WTC11 (cell line): Measurements from ENCODE around the gene ATF3. TPM values are rescaled to one million over a fixed set of nuclear protein-coding genes. Genes with fewer than 3 reads are reported as not detected.

ENCODE experiments used
- ATAC-seq: fragments of 200-7000 bp; cut with Tn5 transposase; 2 replicates; pipeline ENCODE4 v1.10.0; 2021; ENCODE audit warnings: mild to moderate bottlenecking, moderate library complexity
- CTCF ChIA-PET: fragments of 300-600 bp; sonication (Branson Sonifier 250); formaldehyde crosslinking; loops from one replicate; lab custom pipeline; 2021; ENCODE audit warnings: antibody characterized with exemption; lab: Charles Lee
- POLR2A ChIA-PET: fragments of 350-600 bp; sonication (Branson Sonifier 250); formaldehyde crosslinking; loops from one replicate; lab custom pipeline; 2021; ENCODE audit warnings: antibody characterized with exemption; lab: Charles Lee
- DNase-seq: peaks from one replicate; pipeline ENCODE4 v3.0.0; 2021; ENCODE audit warnings: low spot score
- H3K27ac Mint-ChIP-seq: 2 replicates; pipeline ENCODE4 v1.8.0; 2021; ENCODE audit warnings: mixed read lengths
- H3K27me3 Mint-ChIP-seq: 2 replicates; pipeline ENCODE4 v1.8.0; 2021; ENCODE audit warnings: low read depth, mild to moderate bottlenecking, moderate library complexity, mixed read lengths
- H3K36me3 Mint-ChIP-seq: 2 replicates; pipeline ENCODE4 v1.8.0; 2021; ENCODE audit warnings: mixed read lengths
- H3K4me1 Mint-ChIP-seq: 2 replicates; pipeline ENCODE4 v1.8.0; 2022; ENCODE audit warnings: mixed read lengths
- H3K4me3 Mint-ChIP-seq: 2 replicates; pipeline ENCODE4 v1.8.0; 2021; ENCODE audit warnings: mild to moderate bottlenecking, moderate library complexity, mixed read lengths
- H3K9me3 Mint-ChIP-seq: 2 replicates; pipeline ENCODE4 v1.8.0; 2021; ENCODE audit warnings: mixed read lengths
- CREM ChIP-seq: sonication (generic); formaldehyde crosslinking; IDR thresholded peaks from 2 replicates; pipeline ENCODE4 v1.8.1; 2022; ENCODE audit warnings: mild to moderate bottlenecking, missing genetic modification reagents, moderate library complexity
- ELF4 ChIP-seq: sonication (generic); formaldehyde crosslinking; IDR thresholded peaks from 2 replicates; pipeline ENCODE4 v1.8.1; 2022; ENCODE audit warnings: low read depth, mild to moderate bottlenecking, moderate library complexity, missing genetic modification reagents
- EMX1 ChIP-seq: fragments of 250-450 bp; sonication (Bioruptor Pico); IDR thresholded peaks from 2 replicates; pipeline ENCODE4 v1.8.0; 2021; ENCODE audit warnings: mild to moderate bottlenecking
- FOXP1 ChIP-seq: sonication (generic); formaldehyde crosslinking; IDR thresholded peaks from 2 replicates; pipeline ENCODE4 v1.8.0; 2022; ENCODE audit warnings: missing genetic modification reagents, mild to moderate bottlenecking, moderate library complexity, borderline replicate concordance
- GABPB1 ChIP-seq: sonication (generic); formaldehyde crosslinking; IDR thresholded peaks from 2 replicates; pipeline ENCODE4 v1.8.1; 2023; ENCODE audit warnings: mild to moderate bottlenecking, missing genetic modification reagents
- GTF2I ChIP-seq: fragments of 250-450 bp; sonication (Bioruptor Pico); conservative IDR thresholded peaks from 2 replicates; pipeline ENCODE4 v1.4.0; 2021; ENCODE audit warnings: mild to moderate bottlenecking
- MYBL2 ChIP-seq: sonication (generic); formaldehyde crosslinking; IDR thresholded peaks from 2 replicates; pipeline ENCODE4 v1.8.1; 2023; ENCODE audit warnings: mild to moderate bottlenecking, moderate library complexity, missing genetic modification reagents
- OVOL2 ChIP-seq: fragments of 250-450 bp; sonication (Bioruptor Pico); IDR thresholded peaks from 2 replicates; pipeline ENCODE4 v1.9.0; 2021; ENCODE audit warnings: mild to moderate bottlenecking, borderline replicate concordance
- ZNF219 ChIP-seq: sonication (generic); formaldehyde crosslinking; IDR thresholded peaks from 2 replicates; pipeline ENCODE4 v1.8.0; 2023; ENCODE audit warnings: missing genetic modification reagents, mild to moderate bottlenecking, borderline replicate concordance
- total RNA-seq: library from RNA; stranded (reverse); gene quantifications from 3 replicates; pipeline ENCODE4 v1.2.3, GENCODE V29; 2021
- TF ChIP-seq, protein P1 (sequence below): fragments of 250-450 bp; sonication (Bioruptor Pico); IDR thresholded peaks from 2 replicates; pipeline ENCODE4 v2.1.2; 2022; ENCODE audit warnings: mild to moderate bottlenecking, moderate library complexity
- TF ChIP-seq, protein P2 (sequence below): sonication (generic); formaldehyde crosslinking; IDR thresholded peaks from 2 replicates; pipeline ENCODE4 v1.8.0; 2022; ENCODE audit warnings: mild to moderate bottlenecking, missing genetic modification reagents
- TF ChIP-seq, protein P3 (sequence below): sonication (generic); formaldehyde crosslinking; IDR thresholded peaks from 2 replicates; pipeline ENCODE4 v1.8.0; 2023; ENCODE audit warnings: missing genetic modification reagents
- TF ChIP-seq, protein P4 (sequence below): sonication (generic); formaldehyde crosslinking; IDR thresholded peaks from 2 replicates; pipeline ENCODE4 v1.8.1; 2023; ENCODE audit warnings: mild to moderate bottlenecking, missing genetic modification reagents
- TF ChIP-seq, protein P5 (sequence below): sonication (generic); formaldehyde crosslinking; IDR thresholded peaks from 2 replicates; pipeline ENCODE4 v1.8.1; 2023; ENCODE audit warnings: mild to moderate bottlenecking, missing genetic modification reagents, borderline replicate concordance
- TF ChIP-seq, protein P6 (sequence below): sonication (generic); formaldehyde crosslinking; IDR thresholded peaks from 2 replicates; pipeline ENCODE4 v1.8.1; 2023; ENCODE audit warnings: mild to moderate bottlenecking, missing genetic modification reagents

Gene ATF3
- total RNA-seq, 1 experiment from 2014 or later, result 19.4 TPM

DNA sequence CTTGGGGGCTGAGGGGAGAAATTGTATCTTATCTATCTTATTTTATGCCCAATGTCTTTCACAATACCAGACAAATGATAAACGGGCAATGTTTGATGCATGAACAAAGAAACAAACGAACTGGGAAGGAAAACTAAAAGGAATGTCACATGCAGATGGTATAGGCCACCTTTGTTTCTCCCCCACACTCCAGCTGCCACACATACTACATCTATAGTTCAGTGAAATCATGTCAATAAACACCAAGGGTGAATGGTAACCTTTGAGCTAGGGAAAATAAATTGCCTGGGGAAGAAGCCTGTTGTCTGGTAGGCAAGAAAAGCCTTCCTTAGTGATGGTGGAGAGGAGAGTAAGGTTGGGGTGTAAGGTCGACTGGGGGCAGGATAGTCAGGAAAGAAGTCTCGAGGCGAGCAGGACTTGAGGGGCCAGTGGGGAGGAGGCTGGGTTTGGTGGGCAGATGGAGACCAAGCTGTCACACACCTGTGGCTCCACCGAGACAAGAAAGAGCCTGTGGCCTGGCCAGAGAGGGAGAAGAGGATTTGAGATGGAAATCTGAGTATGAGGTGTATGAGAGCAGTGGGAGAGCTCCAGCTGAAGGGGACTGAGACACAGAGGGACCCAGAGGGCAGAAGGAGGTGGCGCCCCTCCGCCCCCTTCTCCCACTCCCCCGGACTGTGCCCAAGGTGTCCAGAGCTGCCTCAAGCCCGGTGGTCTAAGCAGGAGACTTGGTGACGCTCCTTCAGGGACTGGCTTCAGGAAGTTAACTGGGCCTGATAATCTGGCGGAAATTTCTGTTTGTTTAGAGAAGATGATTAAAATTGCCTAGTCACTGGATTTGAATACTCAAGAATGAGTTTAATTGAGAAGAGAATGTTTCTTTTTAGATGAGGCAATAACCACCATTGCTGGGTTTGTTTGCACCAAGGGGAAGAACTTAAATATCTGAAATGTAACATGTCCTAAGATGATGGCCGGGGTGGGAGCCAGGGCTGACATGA is 37.3 kb downstream of the ATF3 start:
- no peak overlapping the region for H3K27ac Mint-ChIP-seq
- H3K36me3 Mint-ChIP-seq, result no peaks in the 10 kb centered on the region
- no peak overlapping the region for H3K4me3 Mint-ChIP-seq
- H3K9me3 Mint-ChIP-seq, result peaks cover 2% of the 10 kb centered on the region; the same call in 1 of the 2 replicates
- H3K27me3 Mint-ChIP-seq, result no peaks in the 10 kb centered on the region
- CTCF ChIA-PET, result interaction anchor here (0.6 to 0.9 kb wide), 2 partner anchors 19 to 212 kb away, joined by 4 read pairs; no protein-coding TSS in a partner anchor
- DNase-seq, result no peak
- ATAC-seq, result no peak
- POLR2A ChIA-PET, result no interaction called here
- TF ChIP-seq ELF4 (CRISPR knock-in tag), result no peak
- no peak for TF ChIP-seq ZNF219 (CRISPR knock-in tag)
- TF ChIP-seq, protein P1, sequence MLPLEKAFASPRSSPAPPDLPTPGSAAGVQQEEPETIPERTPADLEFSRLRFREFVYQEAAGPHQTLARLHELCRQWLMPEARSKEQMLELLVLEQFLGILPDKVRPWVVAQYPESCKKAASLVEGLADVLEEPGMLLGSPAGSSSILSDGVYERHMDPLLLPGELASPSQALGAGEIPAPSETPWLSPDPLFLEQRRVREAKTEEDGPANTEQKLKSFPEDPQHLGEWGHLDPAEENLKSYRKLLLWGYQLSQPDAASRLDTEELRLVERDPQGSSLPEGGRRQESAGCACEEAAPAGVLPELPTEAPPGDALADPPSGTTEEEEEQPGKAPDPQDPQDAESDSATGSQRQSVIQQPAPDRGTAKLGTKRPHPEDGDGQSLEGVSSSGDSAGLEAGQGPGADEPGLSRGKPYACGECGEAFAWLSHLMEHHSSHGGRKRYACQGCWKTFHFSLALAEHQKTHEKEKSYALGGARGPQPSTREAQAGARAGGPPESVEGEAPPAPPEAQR (CRISPR knock-in tag), result no peak
- TF ChIP-seq CREM (CRISPR knock-in tag), result no peak
- no peak for TF ChIP-seq GABPB1 (CRISPR knock-in tag)
- TF ChIP-seq, protein P2, sequence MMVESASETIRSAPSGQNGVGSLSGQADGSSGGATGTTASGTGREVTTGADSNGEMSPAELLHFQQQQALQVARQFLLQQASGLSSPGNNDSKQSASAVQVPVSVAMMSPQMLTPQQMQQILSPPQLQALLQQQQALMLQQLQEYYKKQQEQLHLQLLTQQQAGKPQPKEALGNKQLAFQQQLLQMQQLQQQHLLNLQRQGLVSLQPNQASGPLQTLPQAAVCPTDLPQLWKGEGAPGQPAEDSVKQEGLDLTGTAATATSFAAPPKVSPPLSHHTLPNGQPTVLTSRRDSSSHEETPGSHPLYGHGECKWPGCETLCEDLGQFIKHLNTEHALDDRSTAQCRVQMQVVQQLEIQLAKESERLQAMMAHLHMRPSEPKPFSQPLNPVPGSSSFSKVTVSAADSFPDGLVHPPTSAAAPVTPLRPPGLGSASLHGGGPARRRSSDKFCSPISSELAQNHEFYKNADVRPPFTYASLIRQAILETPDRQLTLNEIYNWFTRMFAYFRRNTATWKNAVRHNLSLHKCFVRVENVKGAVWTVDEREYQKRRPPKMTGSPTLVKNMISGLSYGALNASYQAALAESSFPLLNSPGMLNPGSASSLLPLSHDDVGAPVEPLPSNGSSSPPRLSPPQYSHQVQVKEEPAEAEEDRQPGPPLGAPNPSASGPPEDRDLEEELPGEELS, result no peak
- TF ChIP-seq FOXP1 (CRISPR knock-in tag), result no peak
- no peak for TF ChIP-seq EMX1 (CRISPR knock-in tag)
- TF ChIP-seq, protein P3, sequence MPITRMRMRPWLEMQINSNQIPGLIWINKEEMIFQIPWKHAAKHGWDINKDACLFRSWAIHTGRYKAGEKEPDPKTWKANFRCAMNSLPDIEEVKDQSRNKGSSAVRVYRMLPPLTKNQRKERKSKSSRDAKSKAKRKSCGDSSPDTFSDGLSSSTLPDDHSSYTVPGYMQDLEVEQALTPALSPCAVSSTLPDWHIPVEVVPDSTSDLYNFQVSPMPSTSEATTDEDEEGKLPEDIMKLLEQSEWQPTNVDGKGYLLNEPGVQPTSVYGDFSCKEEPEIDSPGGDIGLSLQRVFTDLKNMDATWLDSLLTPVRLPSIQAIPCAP (CRISPR knock-in tag), result no peak
- TF ChIP-seq, protein P4, sequence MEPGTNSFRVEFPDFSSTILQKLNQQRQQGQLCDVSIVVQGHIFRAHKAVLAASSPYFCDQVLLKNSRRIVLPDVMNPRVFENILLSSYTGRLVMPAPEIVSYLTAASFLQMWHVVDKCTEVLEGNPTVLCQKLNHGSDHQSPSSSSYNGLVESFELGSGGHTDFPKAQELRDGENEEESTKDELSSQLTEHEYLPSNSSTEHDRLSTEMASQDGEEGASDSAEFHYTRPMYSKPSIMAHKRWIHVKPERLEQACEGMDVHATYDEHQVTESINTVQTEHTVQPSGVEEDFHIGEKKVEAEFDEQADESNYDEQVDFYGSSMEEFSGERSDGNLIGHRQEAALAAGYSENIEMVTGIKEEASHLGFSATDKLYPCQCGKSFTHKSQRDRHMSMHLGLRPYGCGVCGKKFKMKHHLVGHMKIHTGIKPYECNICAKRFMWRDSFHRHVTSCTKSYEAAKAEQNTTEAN (CRISPR knock-in tag), result no peak
- no peak for TF ChIP-seq OVOL2 (CRISPR knock-in tag)
- TF ChIP-seq GTF2I (CRISPR knock-in tag), result no peak
- TF ChIP-seq MYBL2, result no peak
- TF ChIP-seq, protein P5, sequence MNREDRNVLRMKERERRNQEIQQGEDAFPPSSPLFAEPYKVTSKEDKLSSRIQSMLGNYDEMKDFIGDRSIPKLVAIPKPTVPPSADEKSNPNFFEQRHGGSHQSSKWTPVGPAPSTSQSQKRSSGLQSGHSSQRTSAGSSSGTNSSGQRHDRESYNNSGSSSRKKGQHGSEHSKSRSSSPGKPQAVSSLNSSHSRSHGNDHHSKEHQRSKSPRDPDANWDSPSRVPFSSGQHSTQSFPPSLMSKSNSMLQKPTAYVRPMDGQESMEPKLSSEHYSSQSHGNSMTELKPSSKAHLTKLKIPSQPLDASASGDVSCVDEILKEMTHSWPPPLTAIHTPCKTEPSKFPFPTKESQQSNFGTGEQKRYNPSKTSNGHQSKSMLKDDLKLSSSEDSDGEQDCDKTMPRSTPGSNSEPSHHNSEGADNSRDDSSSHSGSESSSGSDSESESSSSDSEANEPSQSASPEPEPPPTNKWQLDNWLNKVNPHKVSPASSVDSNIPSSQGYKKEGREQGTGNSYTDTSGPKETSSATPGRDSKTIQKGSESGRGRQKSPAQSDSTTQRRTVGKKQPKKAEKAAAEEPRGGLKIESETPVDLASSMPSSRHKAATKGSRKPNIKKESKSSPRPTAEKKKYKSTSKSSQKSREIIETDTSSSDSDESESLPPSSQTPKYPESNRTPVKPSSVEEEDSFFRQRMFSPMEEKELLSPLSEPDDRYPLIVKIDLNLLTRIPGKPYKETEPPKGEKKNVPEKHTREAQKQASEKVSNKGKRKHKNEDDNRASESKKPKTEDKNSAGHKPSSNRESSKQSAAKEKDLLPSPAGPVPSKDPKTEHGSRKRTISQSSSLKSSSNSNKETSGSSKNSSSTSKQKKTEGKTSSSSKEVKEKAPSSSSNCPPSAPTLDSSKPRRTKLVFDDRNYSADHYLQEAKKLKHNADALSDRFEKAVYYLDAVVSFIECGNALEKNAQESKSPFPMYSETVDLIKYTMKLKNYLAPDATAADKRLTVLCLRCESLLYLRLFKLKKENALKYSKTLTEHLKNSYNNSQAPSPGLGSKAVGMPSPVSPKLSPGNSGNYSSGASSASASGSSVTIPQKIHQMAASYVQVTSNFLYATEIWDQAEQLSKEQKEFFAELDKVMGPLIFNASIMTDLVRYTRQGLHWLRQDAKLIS (CRISPR knock-in tag), result no peak
- TF ChIP-seq, protein P6, sequence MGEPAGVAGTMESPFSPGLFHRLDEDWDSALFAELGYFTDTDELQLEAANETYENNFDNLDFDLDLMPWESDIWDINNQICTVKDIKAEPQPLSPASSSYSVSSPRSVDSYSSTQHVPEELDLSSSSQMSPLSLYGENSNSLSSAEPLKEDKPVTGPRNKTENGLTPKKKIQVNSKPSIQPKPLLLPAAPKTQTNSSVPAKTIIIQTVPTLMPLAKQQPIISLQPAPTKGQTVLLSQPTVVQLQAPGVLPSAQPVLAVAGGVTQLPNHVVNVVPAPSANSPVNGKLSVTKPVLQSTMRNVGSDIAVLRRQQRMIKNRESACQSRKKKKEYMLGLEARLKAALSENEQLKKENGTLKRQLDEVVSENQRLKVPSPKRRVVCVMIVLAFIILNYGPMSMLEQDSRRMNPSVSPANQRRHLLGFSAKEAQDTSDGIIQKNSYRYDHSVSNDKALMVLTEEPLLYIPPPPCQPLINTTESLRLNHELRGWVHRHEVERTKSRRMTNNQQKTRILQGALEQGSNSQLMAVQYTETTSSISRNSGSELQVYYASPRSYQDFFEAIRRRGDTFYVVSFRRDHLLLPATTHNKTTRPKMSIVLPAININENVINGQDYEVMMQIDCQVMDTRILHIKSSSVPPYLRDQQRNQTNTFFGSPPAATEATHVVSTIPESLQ, result no peak
- H3K4me1 Mint-ChIP-seq, result no peaks in the 10 kb centered on the region
